OCI-LY3 (cell line): ENCODE results near the gene RAB3GAP2.

ENCODE experiments used
- EZH2phosphoT487 ChIP-seq: fragments of 200-600 bp; shearing (Covaris generic); IDR thresholded peaks from 2 replicates; pipeline ENCODE4 v1.6.1; 2018; ENCODE audit warnings: antibody characterized with exemption, mixed run types, low read depth
- TF ChIP-seq, protein P1 (sequence below): fragments of 200-600, 300-600 bp; sonication (generic); IDR thresholded peaks from 2 replicates; pipeline ENCODE4 v1.5.1; 2014; ENCODE audit warnings: antibody characterized with exemption, low read length, low read depth

DNA sequence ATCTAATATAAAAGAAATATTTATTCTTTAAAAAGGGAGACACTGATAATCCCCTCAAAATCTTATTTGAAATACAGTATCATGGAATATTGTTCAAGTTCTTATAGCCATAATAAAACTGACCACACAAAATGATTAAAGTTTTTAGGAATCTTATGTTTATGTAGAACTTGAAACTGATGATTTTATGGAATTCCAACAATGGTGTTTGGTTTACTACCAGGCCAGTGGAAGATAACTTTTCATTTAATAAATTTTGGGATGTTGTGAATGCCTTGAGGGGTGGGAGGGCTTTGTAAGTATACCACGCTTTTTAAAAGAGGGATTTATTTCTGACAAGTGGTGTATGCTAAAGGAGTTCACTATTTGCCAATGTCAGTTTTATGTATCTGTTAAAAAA, 87.7 kb downstream of the RAB3GAP2 start:
- TF ChIP-seq, protein P1, sequence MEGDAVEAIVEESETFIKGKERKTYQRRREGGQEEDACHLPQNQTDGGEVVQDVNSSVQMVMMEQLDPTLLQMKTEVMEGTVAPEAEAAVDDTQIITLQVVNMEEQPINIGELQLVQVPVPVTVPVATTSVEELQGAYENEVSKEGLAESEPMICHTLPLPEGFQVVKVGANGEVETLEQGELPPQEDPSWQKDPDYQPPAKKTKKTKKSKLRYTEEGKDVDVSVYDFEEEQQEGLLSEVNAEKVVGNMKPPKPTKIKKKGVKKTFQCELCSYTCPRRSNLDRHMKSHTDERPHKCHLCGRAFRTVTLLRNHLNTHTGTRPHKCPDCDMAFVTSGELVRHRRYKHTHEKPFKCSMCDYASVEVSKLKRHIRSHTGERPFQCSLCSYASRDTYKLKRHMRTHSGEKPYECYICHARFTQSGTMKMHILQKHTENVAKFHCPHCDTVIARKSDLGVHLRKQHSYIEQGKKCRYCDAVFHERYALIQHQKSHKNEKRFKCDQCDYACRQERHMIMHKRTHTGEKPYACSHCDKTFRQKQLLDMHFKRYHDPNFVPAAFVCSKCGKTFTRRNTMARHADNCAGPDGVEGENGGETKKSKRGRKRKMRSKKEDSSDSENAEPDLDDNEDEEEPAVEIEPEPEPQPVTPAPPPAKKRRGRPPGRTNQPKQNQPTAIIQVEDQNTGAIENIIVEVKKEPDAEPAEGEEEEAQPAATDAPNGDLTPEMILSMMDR: no peak
- TF ChIP-seq EZH2phosphoT487: no peak
